ENCODE measurements around the gene GAB1.

DNA sequence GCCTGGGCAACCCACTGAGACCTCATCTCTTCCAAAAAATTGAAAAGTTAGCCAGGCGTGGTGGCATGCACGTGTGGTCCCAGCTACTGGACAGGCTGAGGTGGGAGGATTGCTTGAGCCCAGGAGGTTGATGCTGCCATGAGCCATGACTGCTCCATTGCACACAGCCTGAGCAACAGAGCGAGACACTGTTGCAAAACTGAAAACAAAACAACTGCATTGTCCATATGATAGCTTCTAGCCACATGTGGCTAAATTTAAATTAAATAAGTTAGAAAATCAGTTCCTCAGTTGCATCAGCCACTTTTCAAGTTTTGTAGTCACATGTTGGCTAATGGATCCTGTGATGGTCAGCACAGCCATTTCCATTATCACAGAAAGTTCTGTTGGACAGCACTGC is 67.9 kb downstream of the GAB1 start:
- no peak for TF ChIP-seq CTCF (IDR thresholded peaks at IDR 0.05)
- no peak for TF ChIP-seq POLR2AphosphoS5 (IDR thresholded peaks at IDR 0.05)
- TF ChIP-seq POLR2A (IDR thresholded peaks at IDR 0.05), result no peak
- no peak for TF ChIP-seq EP300 (IDR thresholded peaks at IDR 0.05)

Data from upper lobe of left lung (tissue), 4 donors.